ENCODE data around the gene SHISAL1.

GRCh38 chr22:44211946-44212930 lies 100.5 kb downstream of the SHISAL1 start:
- TF ChIP-seq EP300 (IDR thresholded peaks at IDR 0.05) (no peak), POLR2A (IDR thresholded peaks at IDR 0.05) (no peak)
- TF ChIP-seq, protein P1, sequence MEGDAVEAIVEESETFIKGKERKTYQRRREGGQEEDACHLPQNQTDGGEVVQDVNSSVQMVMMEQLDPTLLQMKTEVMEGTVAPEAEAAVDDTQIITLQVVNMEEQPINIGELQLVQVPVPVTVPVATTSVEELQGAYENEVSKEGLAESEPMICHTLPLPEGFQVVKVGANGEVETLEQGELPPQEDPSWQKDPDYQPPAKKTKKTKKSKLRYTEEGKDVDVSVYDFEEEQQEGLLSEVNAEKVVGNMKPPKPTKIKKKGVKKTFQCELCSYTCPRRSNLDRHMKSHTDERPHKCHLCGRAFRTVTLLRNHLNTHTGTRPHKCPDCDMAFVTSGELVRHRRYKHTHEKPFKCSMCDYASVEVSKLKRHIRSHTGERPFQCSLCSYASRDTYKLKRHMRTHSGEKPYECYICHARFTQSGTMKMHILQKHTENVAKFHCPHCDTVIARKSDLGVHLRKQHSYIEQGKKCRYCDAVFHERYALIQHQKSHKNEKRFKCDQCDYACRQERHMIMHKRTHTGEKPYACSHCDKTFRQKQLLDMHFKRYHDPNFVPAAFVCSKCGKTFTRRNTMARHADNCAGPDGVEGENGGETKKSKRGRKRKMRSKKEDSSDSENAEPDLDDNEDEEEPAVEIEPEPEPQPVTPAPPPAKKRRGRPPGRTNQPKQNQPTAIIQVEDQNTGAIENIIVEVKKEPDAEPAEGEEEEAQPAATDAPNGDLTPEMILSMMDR (IDR thresholded peaks at IDR 0.05), result no peak
